CD4-positive, alpha-beta T cell (primary cell): ENCODE data around the gene DLL3. TPM values are rescaled to one million over a fixed set of nuclear protein-coding genes. Genes with fewer than 3 reads are reported as not detected.

Experiments
- ATAC-seq: fragments of 200-7000 bp; cut with Tn5 transposase; one replicate; pipeline ENCODE4 v1.10.0; 2022; ENCODE audit warnings: mild to moderate bottlenecking; ENCODE audit not compliant: poor library complexity
- CTCF ChIA-PET: fragments of 350-600 bp; sonication (Branson Sonifier 250); formaldehyde crosslinking; loops from one replicate; lab custom pipeline; 2021; ENCODE audit warnings: antibody characterized with exemption, inconsistent platforms; lab: Charles Lee
- POLR2A ChIA-PET: fragments of 350-600 bp; sonication (Branson Sonifier 250); formaldehyde crosslinking; loops from one replicate; lab custom pipeline; 2021; ENCODE audit warnings: antibody characterized with exemption, inconsistent platforms; lab: Charles Lee
- DNase-seq, 14 experiments: peaks; one replicate each; pipeline ENCODE4 v3.0.0-alpha.2; 2013 to 2020; ENCODE audit warnings: mixed read lengths in 2 of 14
- H3K27ac ChIP-seq, 2 donors: one replicate each; pipeline versions ENCODE4 v1.5.1 to v1.7.0; 2013; ENCODE audit warnings: low read length in 2 of 2, low read depth in 1 of 2, mild to moderate bottlenecking in 1 of 2
- H3K27me3 ChIP-seq, 2 experiments: 1 replicate in 1 of 2; 2 replicates in 1 of 2; pipeline versions ENCODE4 v1.6.1 to v1.7.0; 2013; ENCODE audit warnings: low read length in 2 of 2, control low read depth in 1 of 2, mild to moderate bottlenecking in 1 of 2, moderate library complexity in 1 of 2; ENCODE audit not compliant: insufficient read depth in 2 of 2, control insufficient read depth in 1 of 2
- H3K36me3 ChIP-seq: one replicate; pipeline ENCODE4 v1.6.1; 2013; ENCODE audit warnings: low read length, control low read depth; ENCODE audit not compliant: insufficient read depth
- H3K4me1 ChIP-seq: one replicate; pipeline ENCODE4 v1.6.1; 2013; ENCODE audit warnings: low read length, control low read depth; ENCODE audit not compliant: insufficient read depth
- H3K4me3 ChIP-seq: one replicate; pipeline ENCODE4 v1.5.1; 2013; ENCODE audit warnings: mild to moderate bottlenecking, low read length, moderate library complexity
- H3K9me3 ChIP-seq, 2 experiments: 1 replicate in 1 of 2; 2 replicates in 1 of 2; pipeline versions ENCODE4 v1.6.1 to v1.7.0; 2013; ENCODE audit warnings: low read length in 2 of 2, mild to moderate bottlenecking in 2 of 2, control low read depth in 1 of 2, moderate library complexity in 1 of 2; ENCODE audit not compliant: control insufficient read depth in 1 of 2, insufficient read depth in 1 of 2
- H3K27ac Mint-ChIP-seq: one replicate; pipeline ENCODE4 v1.8.0; 2020; ENCODE audit warnings: mixed read lengths
- H3K27me3 Mint-ChIP-seq: one replicate; pipeline ENCODE4 v1.8.0; 2021; ENCODE audit warnings: mixed read lengths
- H3K36me3 Mint-ChIP-seq: one replicate; pipeline ENCODE4 v1.8.0; 2021; ENCODE audit warnings: low read depth, mixed read lengths
- H3K4me1 Mint-ChIP-seq: one replicate; pipeline ENCODE4 v1.8.0; 2021; ENCODE audit warnings: low read depth, mixed read lengths
- H3K4me3 Mint-ChIP-seq: one replicate; pipeline ENCODE4 v1.8.0; 2020; ENCODE audit warnings: mild to moderate bottlenecking, mixed read lengths
- H3K9me3 Mint-ChIP-seq: one replicate; pipeline ENCODE4 v1.8.0; 2020; ENCODE audit warnings: mixed read lengths
- CTCF ChIP-seq: fragments of 200-600 bp; IDR thresholded peaks from one replicate; pipeline ENCODE4 v1.8.0; 2022; ENCODE audit warnings: antibody characterized with exemption, mild to moderate bottlenecking
- intact Hi-C, 2 experiments: fragments of 100-400 bp; cut with DNase I in 1 of 2; cut with micrococcal nuclease in 1 of 2; formaldehyde crosslinking; loops; one replicate each; pipeline versions ENCODE4 v1.15.1 to v1.9.0; 2023 to 2025; cut with DNase I, micrococcal nuclease
- total RNA-seq, 174 experiments: library from RNA in 2 of 174; stranded (reverse) in 2 of 174; gene quantifications; one replicate each; pipeline ENCODE4 v1.2.3 and lab custom pipeline; 2021 to 2026

DLL3 gene
- total RNA-seq, 2 experiments from 2014 or later: not detected

- H3K36me3 Mint-ChIP-seq: no peaks in the 10 kb centered on the region
- H3K4me1 Mint-ChIP-seq: peaks cover 48% of the 10 kb centered on the region
- TF ChIP-seq CTCF: peak; percentile 68
- ChIA-PET POLR2A (interaction anchor here (1.1 to 1.3 kb wide), 3 partner anchors 41 to 104 kb away, joined by 3 to 4 read pairs (median 3); partner anchors contain the start of gene SUPT5H), CTCF (interaction anchor here (0.6 to 1.7 kb wide), 22 partner anchors 9 to 339 kb away, joined by 3 to 18 read pairs (median 4); partner anchors contain the start of genes EID2, EID2B, MED29 and PAF1)
- Histone ChIP-seq H3K9me3 (peaks cover 0 to 19% of the 10 kb centered on the region in 2 experiments), H3K4me1 (peaks cover 40% of the 10 kb centered on the region), H3K27ac (no peak overlapping the region), H3K36me3 (no peaks in the 10 kb centered on the region), H3K4me3 (no peak overlapping the region), H3K27me3 (peaks cover 63 to 77% of the 10 kb centered on the region in 2 experiments)
- no peaks in the 10 kb centered on the region for H3K9me3 Mint-ChIP-seq
- no peak overlapping the region for H3K27ac Mint-ChIP-seq
- intact Hi-C loops: loop anchor here (2.0 kb wide), 1 partner anchor 62 kb away; no protein-coding TSS in a partner anchor
- peak; percentile 56 to 94 (median 72) for DNase-seq
- ATAC-seq: peak; percentile 79
- no peak overlapping the region for H3K4me3 Mint-ChIP-seq
- peaks cover 82% of the 10 kb centered on the region for H3K27me3 Mint-ChIP-seq
Observed at GRCh38 chr19:39502640-39503417, 4.1 kb downstream of the DLL3 start.

GRCh38 chr19:39506598-39506943, 7.8 kb downstream of the DLL3 start:
- no peak for TF ChIP-seq CTCF
- DNase-seq (no peak), ATAC-seq (no peak)
- no peaks in the 10 kb centered on the region for H3K36me3 Mint-ChIP-seq
- peaks cover 68% of the 10 kb centered on the region for H3K27me3 Mint-ChIP-seq
- CTCF ChIA-PET: interaction anchor here (0.8 kb wide), 1 partner anchor 32 kb away, joined by 3 read pairs; no protein-coding TSS in a partner anchor
- peaks cover 0 to 13% of the 10 kb centered on the region in 2 experiments for H3K9me3 ChIP-seq
- POLR2A ChIA-PET: interaction anchor here (1.5 kb wide), 1 partner anchor 71 kb away, joined by 4 read pairs; the partner anchor contains the start of gene RPS16
- H3K36me3 ChIP-seq: no peaks in the 10 kb centered on the region
- no peak overlapping the region for H3K27ac Mint-ChIP-seq
- H3K4me3 ChIP-seq: no peak overlapping the region
- peaks cover 38% of the 10 kb centered on the region for H3K4me1 Mint-ChIP-seq
- peak overlapping the region; percentile 71 for H3K4me3 Mint-ChIP-seq
- peaks cover 45 to 51% of the 10 kb centered on the region in 2 experiments for H3K27me3 ChIP-seq
- H3K9me3 Mint-ChIP-seq: no peaks in the 10 kb centered on the region
- intact Hi-C loops: no loop called here
- H3K27ac ChIP-seq: no peak overlapping the region
- peaks cover 23% of the 10 kb centered on the region for H3K4me1 ChIP-seq

GRCh38 chr19:39506944-39507714, 8.4 kb downstream of the DLL3 start:
- ATAC-seq (peak; percentile 46), DNase-seq (peak in 8 of 14 experiments; percentile 18 to 78 (median 44))
- Mint-ChIP-seq H3K4me3 (peak overlapping the region; percentile 71), H3K36me3 (no peaks in the 10 kb centered on the region), H3K27me3 (peaks cover 68% of the 10 kb centered on the region), H3K9me3 (no peaks in the 10 kb centered on the region), H3K4me1 (peaks cover 38% of the 10 kb centered on the region), H3K27ac (no peak overlapping the region)
- CTCF ChIA-PET: interaction anchor here (0.8 kb wide), 1 partner anchor 33 kb away, joined by 3 read pairs; no protein-coding TSS in a partner anchor
- TF ChIP-seq CTCF: no peak
- peaks cover 0 to 12% of the 10 kb centered on the region in 2 experiments for H3K9me3 ChIP-seq
- no peak overlapping the region for H3K27ac ChIP-seq
- peaks cover 23% of the 10 kb centered on the region for H3K4me1 ChIP-seq
- POLR2A ChIA-PET: interaction anchor here (0.9 to 1.5 kb wide), 2 partner anchors 29 to 72 kb away, joined by 3 to 4 read pairs; partner anchors contain the start of gene RPS16
- peak overlapping the region; percentile 43 for H3K4me3 ChIP-seq
- intact Hi-C loops: no loop called here
- H3K27me3 ChIP-seq: peaks cover 45 to 52% of the 10 kb centered on the region in 2 experiments
- no peaks in the 10 kb centered on the region for H3K36me3 ChIP-seq
